HG03175 (cell line): Measurements from ENCODE around the gene PCSK5.

Experiments
- ATAC-seq: cut with Tn5 transposase; IDR thresholded peaks from one replicate; pipeline ENCODE4 v1.9.1; 2021; ENCODE audit warnings: mild to moderate bottlenecking, moderate library complexity; ENCODE audit not compliant: unreplicated experiment

Gene PCSK5

GRCh38 chr9:76373173-76373783, 482.8 kb downstream of the PCSK5 start:
- no peak for ATAC-seq

- no peak for ATAC-seq
Measured at GRCh38 chr9:76373784-76374474, 483.5 kb downstream of the PCSK5 start.

- no peak for ATAC-seq
Measured at GRCh38 chr9:76374783-76375559, 484.5 kb downstream of the PCSK5 start.

GRCh38 chr9:76377791-76378190, 487.3 kb downstream of the PCSK5 start:
- no peak for ATAC-seq

- no peak for ATAC-seq
Measured at GRCh38 chr9:76378367-76379073, 488.0 kb downstream of the PCSK5 start.

GRCh38 chr9:76379494-76379893, 489.0 kb downstream of the PCSK5 start:
- ATAC-seq, result no peak

GRCh38 chr9:76390656-76391055, 500.2 kb downstream of the PCSK5 start:
- no peak for ATAC-seq

GRCh38 chr9:76394195-76394959, 503.9 kb downstream of the PCSK5 start, which contains the start of gene RFK:
Gene RFK, minus strand, starts transcription at chr9:76394426. Its CDS starts 255 bp downstream, at chr9:76394171.
- peak; percentile 71 for ATAC-seq

- ATAC-seq, result peak; percentile 56
Measured at GRCh38 chr9:76394960-76395252, 504.4 kb downstream of the PCSK5 start.

GRCh38 chr9:76395381-76395780, 504.9 kb downstream of the PCSK5 start:
- no peak for ATAC-seq

GRCh38 chr9:76396144-76396543, 505.7 kb downstream of the PCSK5 start:
- no peak for ATAC-seq

- no peak for ATAC-seq
Measured at GRCh38 chr9:76396597-76396996, 506.1 kb downstream of the PCSK5 start.

- ATAC-seq, result no peak
Measured at GRCh38 chr9:76399856-76400255, 509.4 kb downstream of the PCSK5 start.

- ATAC-seq, result no peak
Measured at GRCh38 chr9:76400534-76401096, 510.1 kb downstream of the PCSK5 start.

- ATAC-seq, result no peak
Measured at GRCh38 chr9:76401176-76401575, 510.7 kb downstream of the PCSK5 start.

- ATAC-seq, result no peak
Measured at GRCh38 chr9:76401580-76402354, 511.3 kb downstream of the PCSK5 start.

GRCh38 chr9:76403352-76403751, 512.9 kb downstream of the PCSK5 start:
- peak; percentile 87 for ATAC-seq

GRCh38 chr9:76404401-76404800, 513.9 kb downstream of the PCSK5 start:
- ATAC-seq, result no peak

GRCh38 chr9:76405340-76405739, 514.9 kb downstream of the PCSK5 start:
- ATAC-seq, result no peak

GRCh38 chr9:76405868-76406267, 515.4 kb downstream of the PCSK5 start:
- ATAC-seq, result no peak
